Spinal cord (tissue), 10 donors: Measurements from ENCODE around the gene PLEK. TPM values are rescaled to one million over a fixed set of nuclear protein-coding genes. Genes with fewer than 3 reads are reported as not detected.
A peak's percentile ranks its signal among the peaks of the same experiment; 100 is the strongest.

ENCODE experiments used
- DNase-seq, 6 donors: peaks; one replicate each; pipeline versions ENCODE4 v3.0.0 to v3.0.0-alpha.2; 2013 to 2015; ENCODE audit warnings: low spot score in 6 of 6, low read depth in 4 of 6
- H3K27ac ChIP-seq: one replicate; pipeline ENCODE4 v1.5.1; 2013; ENCODE audit warnings: low read depth, low read length, control low read depth
- H3K27me3 ChIP-seq: one replicate; pipeline ENCODE4 v1.6.1; 2013; ENCODE audit warnings: low read length; ENCODE audit not compliant: control insufficient read depth, insufficient read depth
- H3K36me3 ChIP-seq: one replicate; pipeline ENCODE4 v1.6.1; 2013; ENCODE audit warnings: low read length; ENCODE audit not compliant: control insufficient read depth, insufficient read depth
- H3K4me1 ChIP-seq: one replicate; pipeline ENCODE4 v1.6.1; 2013; ENCODE audit warnings: low read length; ENCODE audit not compliant: control insufficient read depth, insufficient read depth
- H3K4me3 ChIP-seq: one replicate; pipeline ENCODE4 v1.5.1; 2013; ENCODE audit warnings: low read depth, low read length, control low read depth
- H3K9me3 ChIP-seq: one replicate; pipeline ENCODE4 v1.6.1; 2013; ENCODE audit warnings: low read length; ENCODE audit not compliant: control insufficient read depth, insufficient read depth
- WGBS: methylation state at CpG from one replicate; pipeline ENCODE4 v1.1.5; 2013; ENCODE audit warnings: missing lambda C conversion rate; ENCODE audit not compliant: insufficient coverage; 5-methylcytosine and 5-hydroxymethylcytosine counted together
- long read RNA-seq, 4 donors: transcript quantifications; one replicate each; lab custom pipeline, GENCODE V29; 2026
- polyA plus RNA-seq, 2 donors: library from polyadenylated mRNA; unstranded; fragments of 120-200 nt; gene quantifications; one replicate each; pipeline ENCODE4 v1.2.1, GENCODE V29; 2013; ENCODE audit not compliant: insufficient read length in 2 of 2
- total RNA-seq, 2 donors: library from RNA; depleted of rRNA in 1 of 2; stranded (reverse); fragments of 120-200 nt in 1 of 2; fragments of >200 nt in 1 of 2; gene quantifications; one replicate each; pipeline versions ENCODE4 v1.2.3 to v1.2.4, GENCODE V29; 2013 to 2014
- donor health status: healthy.

PLEK gene, protein sequence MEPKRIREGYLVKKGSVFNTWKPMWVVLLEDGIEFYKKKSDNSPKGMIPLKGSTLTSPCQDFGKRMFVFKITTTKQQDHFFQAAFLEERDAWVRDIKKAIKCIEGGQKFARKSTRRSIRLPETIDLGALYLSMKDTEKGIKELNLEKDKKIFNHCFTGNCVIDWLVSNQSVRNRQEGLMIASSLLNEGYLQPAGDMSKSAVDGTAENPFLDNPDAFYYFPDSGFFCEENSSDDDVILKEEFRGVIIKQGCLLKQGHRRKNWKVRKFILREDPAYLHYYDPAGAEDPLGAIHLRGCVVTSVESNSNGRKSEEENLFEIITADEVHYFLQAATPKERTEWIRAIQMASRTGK
- total RNA-seq (10 to 100 TPM in 1 of 2 donors, 1 to 10 TPM in 1; 7.2 to 12.3 TPM), polyA plus RNA-seq (1 to 10 TPM; 5.2 to 8.5 TPM)
- long read RNA-seq, donor 1, partial matches to known transcripts, result 0 of 3 reads
- long read RNA-seq, donor 1, other reads (novel, unspliced or antisense), result 0 of 3 reads
- long read RNA-seq, donor 2, result 0 reads
- long read RNA-seq, donor 3, partial matches to known transcripts, result 0 of 2 reads
- long read RNA-seq, donor 3, other reads (novel, unspliced or antisense), result 0 of 2 reads
- long read RNA-seq, donor 4, transcript PLEK-201 (9 exons, 2,869 nt), result major isoform, 9 of 9 reads
- long read RNA-seq, donor 4, partial matches to known transcripts, result 0 of 9 reads
- long read RNA-seq, donor 4, other reads (novel, unspliced or antisense), result 0 of 9 reads

DNA sequence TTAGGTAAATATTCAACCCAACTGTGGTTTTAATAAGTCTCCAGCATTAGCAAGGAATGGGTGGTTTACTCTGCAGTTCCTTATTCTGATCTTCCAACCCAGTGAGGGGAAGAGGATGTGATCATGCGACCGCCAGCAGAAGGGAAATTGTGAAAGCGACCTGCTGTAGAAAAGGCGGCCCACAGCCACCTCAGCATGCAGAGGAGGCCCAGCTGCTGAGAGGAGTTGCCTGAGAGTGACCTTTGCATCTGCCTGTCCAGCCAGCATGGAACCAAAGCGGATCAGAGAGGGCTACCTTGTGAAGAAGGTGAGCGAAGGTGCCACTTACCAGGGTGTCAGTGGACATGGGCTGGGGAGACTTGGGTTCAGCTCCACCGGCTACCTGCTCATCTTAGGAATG, at the start of gene PLEK:
TSS of gene PLEK (plus strand) at position 196 of the 400 bp plus-strand sequence. CDS start at position 266, 70 bp downstream.
- Histone ChIP-seq H3K27me3 (no peaks in the 10 kb centered on the region), H3K27ac (no peak within 1 kb of the TSS), H3K36me3 (no peaks in the 10 kb centered on the region), H3K4me1 (peaks cover 8% of the 10 kb centered on the region), H3K9me3 (no peaks in the 10 kb centered on the region), H3K4me3 (no peak within 1 kb of the TSS)
- DNase-seq, result no peak
- 85% methylated on average over 7 of the region's 7 CpGs for WGBS

DNA sequence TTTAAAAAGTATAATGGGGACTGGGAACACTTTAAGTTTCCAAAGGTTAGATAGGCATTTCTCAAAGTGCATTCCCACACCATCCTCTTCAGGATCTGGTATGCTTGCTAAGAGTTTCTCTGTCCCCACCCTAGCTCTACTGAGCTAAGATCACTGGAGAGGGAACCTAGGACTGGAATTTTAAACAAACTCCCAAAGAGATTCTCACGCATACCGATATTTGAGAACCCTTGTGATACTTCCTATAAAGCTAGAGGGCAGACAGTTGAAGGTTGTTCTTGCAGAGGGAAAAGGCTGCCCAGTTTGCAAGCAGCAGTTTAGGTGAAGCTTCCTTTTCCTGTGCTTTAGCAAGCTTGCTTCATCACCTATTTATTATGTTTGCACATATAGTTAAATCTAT, 49.0 kb upstream of the PLEK start:
- Histone ChIP-seq H3K27ac (no peak overlapping the region), H3K27me3 (no peaks in the 10 kb centered on the region), H3K36me3 (no peaks in the 10 kb centered on the region), H3K4me1 (peaks cover 13% of the 10 kb centered on the region), H3K4me3 (no peak overlapping the region), H3K9me3 (peaks cover 3% of the 10 kb centered on the region)
- no CpG with 5 or more reads among the region's 2 CpGs for WGBS
- DNase-seq, result no peak

DNA sequence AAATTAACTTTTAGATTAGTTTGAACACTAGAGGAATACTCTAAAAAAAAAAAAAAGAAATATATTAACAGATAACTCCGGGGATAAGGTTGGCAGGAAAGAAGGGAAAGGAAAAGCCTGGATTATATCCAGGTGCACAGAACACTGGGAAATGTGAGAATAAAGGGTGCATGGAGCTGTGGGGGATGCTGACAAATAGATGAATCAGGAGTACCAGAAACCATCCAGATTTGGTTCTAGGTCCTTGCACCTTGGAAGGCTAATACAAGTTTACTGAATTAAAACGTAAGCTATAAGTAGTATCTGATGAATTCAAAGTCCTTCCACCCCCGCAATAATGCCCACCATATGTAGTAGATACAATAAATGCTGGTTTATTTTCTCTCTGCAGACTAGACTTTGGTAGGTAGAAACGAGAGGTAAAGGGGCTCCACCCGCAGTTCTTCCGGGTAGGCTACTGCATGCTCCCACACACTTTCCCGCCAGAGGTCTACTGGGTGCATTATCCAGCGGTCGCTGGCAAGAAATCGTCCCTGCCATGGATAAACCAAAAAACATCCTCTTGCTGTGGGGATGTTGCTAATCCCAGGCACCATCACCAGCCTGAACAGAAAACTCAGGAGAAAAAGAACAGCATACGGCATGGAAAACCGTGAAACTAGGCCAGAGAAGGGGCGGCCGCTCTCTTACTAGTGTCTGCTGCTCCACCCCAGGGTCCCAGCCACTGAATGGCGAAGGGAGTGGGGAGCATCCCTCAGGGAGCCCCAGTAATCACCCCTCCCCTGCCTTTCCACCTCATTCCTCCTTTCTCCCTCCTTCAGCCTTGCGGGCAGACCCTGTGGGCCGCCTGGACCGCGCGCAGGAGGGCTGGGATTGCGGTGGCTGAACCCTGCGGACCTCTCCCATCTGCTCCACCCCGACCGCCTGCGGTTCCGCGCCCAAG, 46.8 kb upstream of the PLEK start:
- 7% methylated on average over 18 of the region's 27 CpGs for WGBS
- peaks cover 3% of the 10 kb centered on the region for H3K27me3 ChIP-seq

DNA sequence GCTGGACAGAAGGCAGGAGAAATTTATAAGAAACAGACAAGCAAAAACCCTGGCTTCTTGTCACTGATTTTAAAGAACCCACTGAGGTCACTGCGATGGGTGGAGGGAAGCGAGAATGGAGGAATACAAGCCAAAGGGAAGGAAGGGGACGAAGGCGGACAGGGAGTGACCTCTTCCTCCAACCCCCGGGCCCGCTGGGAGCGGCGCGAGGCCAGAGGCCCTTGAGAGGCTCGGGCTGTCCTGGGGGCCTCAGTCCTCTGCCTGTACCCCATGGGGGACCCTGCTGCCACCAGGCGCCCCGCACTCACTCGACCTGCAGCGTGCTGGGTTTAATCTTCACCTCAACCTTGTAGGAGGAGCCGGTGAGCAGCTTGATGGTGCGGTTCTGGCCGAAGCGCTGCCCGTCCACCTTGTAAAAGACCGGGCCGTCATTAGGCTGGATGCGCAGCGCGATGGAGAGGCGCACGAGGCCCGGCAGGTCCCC, 46.1 kb upstream of the PLEK start:
- 0% methylated on average over 27 of the region's 27 CpGs for WGBS

More for the DNA sequence above, 46.8 kb upstream of the PLEK start:
- peak overlapping the region; percentile 91 for H3K27ac ChIP-seq
- H3K4me3 ChIP-seq, result peak overlapping the region; percentile 90
- peaks cover 13% of the 10 kb centered on the region for H3K4me1 ChIP-seq
- peak in 4 of 6 donors; percentile 20 to 73 (median 43) for DNase-seq
- H3K36me3 ChIP-seq, result no peaks in the 10 kb centered on the region
- peaks cover 3% of the 10 kb centered on the region for H3K9me3 ChIP-seq

DNA sequence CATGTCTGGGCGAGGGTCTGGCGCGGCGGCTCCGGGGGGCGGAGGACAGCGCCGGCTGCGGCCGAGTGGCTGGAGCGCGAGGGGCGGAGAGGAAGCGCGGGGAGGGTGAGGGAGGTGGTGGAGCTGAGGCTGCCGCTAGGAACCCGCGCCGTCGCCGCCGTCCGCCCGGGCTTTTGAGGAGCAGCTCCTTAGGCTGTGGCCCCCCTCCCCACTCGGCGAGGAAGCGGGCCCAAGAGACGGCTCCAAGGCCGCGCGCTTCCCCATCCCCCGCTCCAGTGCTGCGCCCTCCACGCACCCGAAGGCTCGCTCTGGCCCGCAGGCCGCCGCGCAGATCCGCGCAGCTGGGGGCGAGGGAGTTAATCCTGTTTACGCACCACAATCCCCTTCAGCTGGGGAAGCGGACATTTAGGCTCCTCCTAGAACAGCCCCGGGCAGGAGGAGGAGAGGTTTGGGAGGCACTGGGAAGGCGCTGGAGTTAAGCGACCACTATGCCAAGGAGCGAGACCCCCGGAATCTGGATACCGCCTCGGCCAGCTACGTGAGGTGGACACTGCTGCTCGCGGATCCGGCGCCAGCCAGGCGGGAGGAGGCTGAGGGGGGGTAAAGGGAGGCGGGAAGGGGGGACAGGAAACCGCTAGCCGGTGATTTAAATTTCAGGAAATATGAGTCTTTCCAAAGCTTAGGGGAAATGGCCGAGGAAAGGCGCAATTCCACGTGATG, 45.5 kb upstream of the PLEK start, which contains the start of gene CNRIP1:
TSS of gene CNRIP1 (minus strand) at position 552 of the 720 bp plus-strand sequence. CDS start at position 3, 549 bp downstream.
- Histone ChIP-seq H3K9me3 (no peaks in the 10 kb centered on the region), H3K36me3 (no peaks in the 10 kb centered on the region), H3K4me1 (peaks cover 13% of the 10 kb centered on the region), H3K4me3 (peak within 1 kb of the TSS; percentile 90), H3K27ac (peak within 1 kb of the TSS; percentile 91), H3K27me3 (peaks cover 3% of the 10 kb centered on the region)
- peak; percentile 61 to 96 (median 78) for DNase-seq
- under 1% methylated on average over 58 of the region's 64 CpGs for WGBS

More for the DNA sequence above, 46.1 kb upstream of the PLEK start:
- peaks cover 3% of the 10 kb centered on the region for H3K9me3 ChIP-seq
- H3K4me3 ChIP-seq, result peak overlapping the region; percentile 90
- peaks cover 13% of the 10 kb centered on the region for H3K4me1 ChIP-seq
- no peaks in the 10 kb centered on the region for H3K36me3 ChIP-seq
- DNase-seq, result peak in 3 of 6 donors; percentile 9 to 61 (median 50)
- peak overlapping the region; percentile 91 for H3K27ac ChIP-seq
- H3K27me3 ChIP-seq, result peaks cover 3% of the 10 kb centered on the region

DNA sequence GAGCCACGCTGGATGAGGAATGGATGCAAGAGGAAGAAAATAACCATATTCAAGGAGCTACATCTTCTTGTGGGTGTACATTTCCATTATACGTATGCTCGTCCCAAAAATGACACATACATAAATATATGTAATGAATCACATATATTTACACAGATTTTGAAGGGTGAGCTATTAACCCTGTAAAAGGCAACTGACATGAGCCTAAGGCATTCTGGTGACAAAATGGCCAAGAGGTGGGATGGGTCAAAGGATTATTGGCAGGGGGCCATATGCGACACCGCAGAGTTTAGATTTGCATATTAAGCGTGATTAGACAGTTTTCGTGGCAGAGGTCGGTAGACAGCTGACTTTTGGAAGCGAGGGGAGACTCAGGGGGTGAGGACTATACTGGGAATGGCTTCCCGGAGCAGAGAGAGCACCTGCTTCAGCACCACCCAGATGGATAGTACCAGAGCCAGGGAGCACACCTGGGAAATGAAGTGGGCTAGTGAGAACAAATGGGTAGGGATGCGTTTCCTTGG, 44.9 kb upstream of the PLEK start:
- WGBS, result 3% methylated on average over 7 of the region's 11 CpGs
- H3K4me1 ChIP-seq, result peaks cover 13% of the 10 kb centered on the region
- no peaks in the 10 kb centered on the region for H3K9me3 ChIP-seq
- no peaks in the 10 kb centered on the region for H3K36me3 ChIP-seq
- peak overlapping the region; percentile 91 for H3K27ac ChIP-seq
- DNase-seq, result peak in 4 of 6 donors; percentile 53 to 85 (median 60)
- H3K4me3 ChIP-seq, result peak overlapping the region; percentile 90
- peaks cover 3% of the 10 kb centered on the region for H3K27me3 ChIP-seq

DNA sequence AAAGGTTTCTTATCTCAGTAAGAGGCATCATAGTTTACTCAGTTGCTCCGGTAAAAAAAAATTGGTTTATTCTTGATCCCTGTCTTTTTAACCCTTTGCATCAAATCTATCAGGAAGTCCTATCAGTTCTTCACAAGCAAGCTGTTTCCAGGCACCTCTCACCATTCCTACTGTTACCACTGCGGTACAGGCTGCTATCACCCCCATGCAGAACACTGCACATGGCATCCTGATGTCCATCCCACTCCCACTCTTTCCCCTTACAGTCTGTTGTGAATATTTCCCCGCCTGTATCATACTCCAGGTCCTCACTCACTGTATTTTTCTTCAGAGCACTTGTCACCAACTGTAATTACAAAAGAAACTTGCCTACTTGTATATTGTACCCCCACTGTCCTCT, 40.0 kb upstream of the PLEK start:
- Histone ChIP-seq H3K27ac (no peak overlapping the region), H3K4me3 (no peak overlapping the region), H3K4me1 (peaks cover 3% of the 10 kb centered on the region), H3K36me3 (no peaks in the 10 kb centered on the region), H3K9me3 (no peaks in the 10 kb centered on the region), H3K27me3 (peaks cover 3% of the 10 kb centered on the region)
- WGBS, result 82% methylated on average over 3 of the region's 3 CpGs
- DNase-seq, result no peak

DNA sequence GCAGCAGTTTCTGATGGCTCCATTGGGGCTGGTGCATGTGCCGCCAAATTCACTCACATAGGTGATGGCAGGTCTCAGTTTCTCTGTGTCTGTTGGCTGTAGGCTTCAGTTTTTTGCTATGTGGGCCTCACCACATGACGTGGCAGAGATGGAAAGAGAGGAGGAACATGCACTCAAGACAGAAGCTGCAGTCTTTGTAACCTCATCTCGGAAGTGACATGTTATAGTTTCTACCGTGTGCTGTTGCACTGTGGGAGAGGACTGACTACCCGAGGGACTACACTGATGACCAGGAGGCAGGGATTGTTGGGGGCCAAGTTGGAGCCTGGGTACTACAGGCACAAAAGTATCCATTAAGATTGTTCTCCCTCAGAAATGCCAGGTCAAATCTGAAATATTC, 36.2 kb upstream of the PLEK start:
- WGBS, result 69% methylated on average over 5 of the region's 5 CpGs

More for the DNA sequence above, 36.2 kb upstream of the PLEK start:
- no peak for DNase-seq
- H3K4me3 ChIP-seq, result no peak overlapping the region
- no peaks in the 10 kb centered on the region for H3K36me3 ChIP-seq
- no peaks in the 10 kb centered on the region for H3K9me3 ChIP-seq
- no peaks in the 10 kb centered on the region for H3K27me3 ChIP-seq
- no peak overlapping the region for H3K27ac ChIP-seq
- no peaks in the 10 kb centered on the region for H3K4me1 ChIP-seq
